Bladder microvascular endothelial cell (primary cell): Measurements from ENCODE around the gene SERPINA12. TPM values are rescaled to one million over a fixed set of nuclear protein-coding genes. Genes with fewer than 3 reads are reported as not detected.

Source experiments
- total RNA-seq: library from RNA; depleted of rRNA; stranded (reverse); fragments of >200 nt; gene quantifications from 2 replicates; pipeline ENCODE4 v1.2.3, GENCODE V29; 2014

Gene SERPINA12, protein sequence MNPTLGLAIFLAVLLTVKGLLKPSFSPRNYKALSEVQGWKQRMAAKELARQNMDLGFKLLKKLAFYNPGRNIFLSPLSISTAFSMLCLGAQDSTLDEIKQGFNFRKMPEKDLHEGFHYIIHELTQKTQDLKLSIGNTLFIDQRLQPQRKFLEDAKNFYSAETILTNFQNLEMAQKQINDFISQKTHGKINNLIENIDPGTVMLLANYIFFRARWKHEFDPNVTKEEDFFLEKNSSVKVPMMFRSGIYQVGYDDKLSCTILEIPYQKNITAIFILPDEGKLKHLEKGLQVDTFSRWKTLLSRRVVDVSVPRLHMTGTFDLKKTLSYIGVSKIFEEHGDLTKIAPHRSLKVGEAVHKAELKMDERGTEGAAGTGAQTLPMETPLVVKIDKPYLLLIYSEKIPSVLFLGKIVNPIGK
- total RNA-seq, result not detected in 2 replicates

DNA sequence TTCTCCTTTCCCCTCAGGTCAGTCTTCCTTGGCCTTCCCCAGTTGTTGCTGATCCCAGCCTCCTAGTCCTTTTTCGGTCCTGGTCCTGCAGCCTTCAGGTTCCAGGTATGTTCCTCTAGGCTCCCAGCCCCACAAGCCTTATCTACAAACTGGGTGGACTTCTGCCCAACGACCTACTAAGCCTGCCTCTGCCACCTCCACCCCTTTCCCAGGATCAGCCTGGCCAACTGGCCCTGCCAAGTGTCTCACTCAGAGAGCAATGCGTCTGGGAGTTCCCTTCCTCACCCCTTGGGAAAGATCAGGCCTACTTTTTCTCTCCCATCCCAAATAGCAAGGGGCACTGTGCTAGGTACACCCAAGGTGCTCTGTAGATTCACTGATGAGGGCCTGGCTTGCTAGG lies at the start of gene SERPINA12:
Gene SERPINA12, minus strand, starts transcription at position 114 of the 400 bp plus-strand sequence. CDS start 11,072 bp downstream, outside the sequence.

DNA sequence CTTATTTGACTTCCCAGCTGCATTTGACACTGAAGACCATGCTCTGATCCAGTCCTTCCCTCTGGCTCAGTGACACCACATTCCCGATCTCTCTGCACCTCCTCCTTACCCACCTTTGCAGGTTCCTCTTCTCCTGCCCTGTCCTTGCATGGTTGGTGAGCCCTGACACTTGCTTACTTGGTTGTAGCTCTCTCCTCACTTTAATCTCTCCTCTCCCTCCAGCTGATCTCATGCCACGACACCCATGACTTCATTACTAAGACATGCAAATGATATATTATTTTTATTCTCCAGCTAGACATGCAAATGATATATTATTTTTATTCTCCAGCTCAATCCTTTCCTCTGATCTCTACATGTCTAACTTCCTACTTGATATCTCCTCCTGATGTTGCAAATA lies 33.2 kb downstream of the SERPINA12 start, which contains the start of gene SERPINA9:
Gene SERPINA9, minus strand, starts transcription at position 175 of the 400 bp plus-strand sequence. CDS start 6,357 bp downstream, outside the sequence.

Other genes starting within 250 kb of the SERPINA12 start
- not detected in 2 replicates for gene SERPINA10, start 216.2 kb downstream of the SERPINA12 start, total RNA-seq
- not detected in 2 replicates for gene SERPINA6, start 186.1 kb downstream of the SERPINA12 start, total RNA-seq
- not detected in 2 replicates for gene SERPINA2, start 142.8 kb downstream of the SERPINA12 start, total RNA-seq
- not detected in 2 replicates for gene SERPINA1, start 120.9 kb downstream of the SERPINA12 start, total RNA-seq
- gene SERPINA11, start 56.7 kb downstream of the SERPINA12 start, total RNA-seq, result not detected in 2 replicates
- not detected in 2 replicates for gene SERPINA9, start 33.3 kb downstream of the SERPINA12 start, total RNA-seq
- not detected in 2 replicates for gene SERPINA4, start 52.0 kb upstream of the SERPINA12 start, total RNA-seq
- 0.31 TPM in 1 of 2 replicates, not detected in the other for gene SERPINA5, start 72.0 kb upstream of the SERPINA12 start, total RNA-seq
- gene SERPINA3, start 102.9 kb upstream of the SERPINA12 start, total RNA-seq, result 0.16 and 0.19 TPM in 2 replicates